Stomach (tissue), 4 donors: ENCODE data around the gene MATN4.

Experiments used
- POLR2A ChIP-seq, 4 donors: fragments of 450-650 bp; IDR thresholded peaks; one replicate each; pipeline ENCODE4 v1.6.1; 2016; ENCODE audit warnings: antibody characterized with exemption in 4 of 4, control low read depth in 2 of 4, mild to moderate bottlenecking in 1 of 4, moderate library complexity in 1 of 4
- POLR2AphosphoS5 ChIP-seq, 3 donors: sonication (generic); formaldehyde crosslinking; IDR thresholded peaks; one replicate each; pipeline ENCODE4 v1.6.1; 2016; ENCODE audit warnings: antibody characterized with exemption in 3 of 3

DNA sequence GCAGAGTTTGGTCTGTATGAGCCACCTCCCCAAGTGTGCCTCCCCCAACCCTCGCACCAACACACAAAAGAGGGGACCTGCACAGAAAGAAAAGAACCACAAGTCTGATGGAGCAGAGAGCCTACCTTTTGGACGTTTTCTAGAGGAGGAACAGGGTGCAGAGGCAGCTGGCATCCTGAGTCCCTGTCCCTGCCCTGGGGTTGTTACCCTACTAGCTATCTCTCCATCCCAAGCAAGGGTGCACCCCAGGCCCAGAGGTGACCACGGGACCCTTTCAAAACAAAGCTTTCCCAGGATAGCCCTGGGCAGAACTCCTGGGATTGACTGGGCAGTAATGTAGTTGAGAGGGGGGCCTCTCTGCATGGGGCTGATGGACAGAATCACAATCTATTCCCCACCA lies 9.7 kb upstream of the MATN4 start:
- TF ChIP-seq POLR2A (IDR thresholded peaks at IDR 0.05) (no peak), POLR2AphosphoS5 (IDR thresholded peaks at IDR 0.05) (no peak)
